Limb (tissue), 2 donors: ENCODE results near the gene ARNT2.
"Not testable (repeated sequence)": the region's sequence is repeated elsewhere in the genome, so short reads cannot be mapped to it uniquely, and the experiment has no call there.

ENCODE experiments used
- DNase-seq, 2 donors: peaks; one replicate each; pipeline ENCODE4 v3.0.0-alpha.2; 2016; ENCODE audit errors: extremely low spot score in 2 of 2

The ARNT2 gene

DNA sequence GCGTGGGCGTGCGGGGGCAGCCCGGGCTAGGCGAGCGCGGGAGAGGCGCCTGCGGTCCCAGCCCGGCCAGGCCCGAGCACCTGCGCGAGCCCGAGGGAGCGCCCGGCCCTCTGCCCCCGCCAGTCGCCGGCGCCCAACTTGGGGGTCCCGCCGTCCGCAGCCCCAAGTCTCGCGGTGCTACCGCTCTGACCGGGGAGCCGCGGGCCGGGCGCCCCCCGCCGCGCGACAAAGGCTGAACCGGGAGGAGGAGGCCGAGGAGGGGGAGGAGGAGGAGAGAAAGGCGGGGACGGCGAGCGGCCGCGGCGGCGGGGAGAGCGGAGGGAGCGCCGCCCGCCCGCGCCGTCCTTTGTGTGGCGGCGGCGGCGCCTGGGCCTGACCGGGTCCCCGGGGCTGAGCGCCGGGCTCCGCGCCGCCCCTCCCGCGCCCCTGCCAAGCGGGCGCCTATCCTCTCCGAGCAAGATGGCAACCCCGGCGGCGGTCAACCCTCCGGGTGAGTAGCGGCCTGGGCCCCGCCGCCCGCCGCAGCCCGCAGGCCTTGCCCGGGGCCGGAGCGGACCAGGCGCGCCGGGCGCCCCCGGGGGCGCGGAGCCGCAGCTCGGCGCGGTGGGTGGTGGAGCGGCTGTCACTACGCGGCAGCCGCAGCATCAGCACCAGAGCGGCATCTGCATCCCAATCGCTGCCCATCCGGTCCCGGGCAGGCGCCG lies at the start of gene ARNT2:
Gene ARNT2 (plus strand): TSS at position 326 of the 704 bp plus-strand sequence. CDS start 134 bp downstream, at position 460.
- DNase-seq: peak; percentile 8 to 82

DNA sequence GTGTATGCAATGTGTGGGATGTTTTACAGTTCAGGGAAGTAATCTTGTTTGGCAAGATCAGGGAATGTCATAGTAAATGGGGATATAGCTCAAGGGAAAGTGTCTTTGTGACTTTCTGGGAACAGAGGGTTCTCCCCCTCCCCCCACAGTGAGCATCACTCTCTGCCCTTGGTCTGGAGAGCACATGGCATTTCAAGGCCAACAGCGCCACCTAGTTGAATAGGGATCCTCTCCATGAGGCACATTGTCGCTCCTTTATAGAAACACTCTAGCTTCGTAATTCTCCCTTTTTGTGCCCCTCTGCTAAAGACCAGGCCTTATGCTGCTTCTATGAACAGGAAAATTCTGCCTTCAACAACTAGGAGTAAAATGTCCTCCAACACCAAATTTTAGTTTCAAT lies 37.1 kb upstream of the ARNT2 start:
- no peak for DNase-seq

DNA sequence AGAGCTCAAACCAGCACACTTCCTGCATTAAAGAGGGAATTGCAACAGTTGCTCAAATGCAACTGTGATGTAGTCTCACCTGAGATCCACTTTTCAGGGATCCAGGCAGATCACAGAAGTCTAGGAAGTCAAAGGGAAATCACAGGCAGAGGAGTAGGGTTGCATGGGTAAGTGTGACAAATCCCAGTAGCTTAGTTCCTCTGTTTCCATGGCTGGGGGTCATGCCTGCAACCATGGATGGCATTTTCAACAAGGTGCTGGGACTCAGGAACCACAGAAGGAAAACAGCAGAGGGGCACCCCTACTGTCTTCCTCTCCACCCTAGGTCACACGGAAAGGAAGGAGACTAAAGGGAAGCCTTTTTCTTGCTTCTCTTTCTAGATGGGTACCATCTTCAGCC lies 36.5 kb upstream of the ARNT2 start:
- DNase-seq: no peak

DNA sequence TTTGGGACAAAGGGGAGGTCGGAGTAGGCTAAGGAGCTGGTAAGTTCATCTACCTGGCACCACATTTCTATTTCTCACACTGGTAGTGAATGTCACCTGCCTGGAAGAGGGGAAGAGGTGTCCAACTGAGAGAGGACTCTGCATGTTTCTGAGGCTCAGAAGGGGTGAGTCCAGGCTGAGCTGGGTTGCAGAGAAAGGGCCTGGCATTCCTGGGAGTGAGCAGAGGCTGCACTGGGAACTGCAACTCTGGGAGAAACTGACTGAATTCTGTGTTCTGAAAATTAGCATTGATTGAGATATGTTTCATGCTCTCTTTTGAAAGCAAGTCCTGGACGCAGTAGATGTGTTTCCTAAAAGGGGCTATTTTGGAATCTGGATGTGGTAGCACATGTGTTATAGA lies 32.3 kb upstream of the ARNT2 start:
- no peak for DNase-seq

DNA sequence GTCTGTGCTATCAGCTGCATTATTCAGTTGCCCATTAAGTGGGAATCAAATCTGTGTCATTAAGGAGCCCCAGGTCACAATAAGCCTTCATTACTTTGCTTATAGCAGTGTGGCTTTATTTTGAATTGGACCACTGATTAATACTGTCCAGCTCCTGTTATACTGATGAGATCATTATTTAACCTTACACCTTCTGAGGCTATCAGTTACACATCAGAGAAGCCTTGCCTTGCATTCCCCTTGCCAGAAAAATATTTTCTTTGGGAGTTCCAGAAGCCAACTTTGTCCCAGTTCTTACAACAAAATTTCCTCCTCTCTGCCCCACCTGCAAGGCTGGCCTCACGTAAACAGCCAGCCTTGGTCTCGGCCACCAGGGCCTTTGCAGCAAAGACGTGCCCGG lies 29.7 kb upstream of the ARNT2 start:
- no peak for DNase-seq

DNA sequence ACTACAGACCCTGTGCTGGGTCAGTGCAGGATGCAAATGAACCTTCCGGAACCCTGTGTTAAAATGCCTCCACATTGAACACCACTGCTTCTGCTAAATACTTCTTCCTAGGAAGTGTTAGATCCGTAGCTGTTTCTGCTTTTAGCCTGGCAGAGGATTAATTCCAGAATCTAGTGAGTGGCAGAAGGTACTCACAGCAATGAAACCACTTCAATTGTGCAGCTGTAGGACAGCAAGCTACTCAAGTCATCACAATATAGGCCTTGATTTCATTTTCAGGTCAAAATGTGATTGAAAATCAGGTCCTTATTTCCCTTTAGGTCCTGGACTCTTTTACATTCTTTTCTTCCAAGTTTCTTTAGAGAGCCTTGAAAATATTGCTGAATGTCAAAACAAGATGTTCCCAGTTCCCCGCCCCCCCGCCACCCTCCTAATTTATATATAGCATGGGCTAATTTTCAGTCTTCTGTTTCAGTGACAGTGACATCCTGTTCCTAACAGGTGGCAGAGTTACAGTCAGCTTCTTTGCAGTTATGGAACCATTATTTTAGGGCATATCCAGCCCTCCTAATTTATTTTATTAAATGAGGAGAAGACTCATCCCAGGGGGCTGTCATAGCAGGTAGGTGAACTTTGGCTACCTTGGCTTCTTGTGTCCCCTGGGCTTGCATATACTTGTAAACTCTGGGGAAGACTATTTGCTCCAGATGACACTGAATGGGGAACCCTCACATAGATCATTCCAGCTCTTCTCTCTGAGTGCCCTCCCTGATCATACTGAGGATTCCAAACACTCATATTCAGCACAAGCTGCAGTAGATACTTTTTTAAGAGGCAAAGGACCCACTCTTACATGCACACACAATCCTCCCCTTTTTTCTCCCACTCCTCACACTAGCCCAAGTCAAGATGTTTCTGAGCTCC lies 28.0 kb upstream of the ARNT2 start:
- DNase-seq: no peak

DNA sequence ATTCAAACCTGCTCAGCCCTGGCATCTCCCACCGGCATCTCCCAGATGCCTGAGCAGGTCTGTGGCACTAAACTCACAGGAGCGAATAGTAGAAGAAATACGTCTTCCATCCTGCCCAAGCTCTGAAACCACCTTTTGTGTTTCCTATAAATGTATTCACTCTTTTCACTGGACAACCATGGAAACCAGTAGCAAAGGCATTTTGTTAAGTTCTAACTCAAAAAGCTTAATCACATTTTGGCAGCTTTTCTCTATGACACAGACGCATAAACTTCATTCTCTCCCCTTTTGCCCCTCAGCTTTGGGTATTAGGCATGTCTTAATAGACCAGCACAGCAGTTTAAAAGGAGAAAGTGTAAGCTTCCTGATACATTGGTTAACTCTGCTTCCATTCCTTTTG lies 24.5 kb upstream of the ARNT2 start:
- no peak for DNase-seq

DNA sequence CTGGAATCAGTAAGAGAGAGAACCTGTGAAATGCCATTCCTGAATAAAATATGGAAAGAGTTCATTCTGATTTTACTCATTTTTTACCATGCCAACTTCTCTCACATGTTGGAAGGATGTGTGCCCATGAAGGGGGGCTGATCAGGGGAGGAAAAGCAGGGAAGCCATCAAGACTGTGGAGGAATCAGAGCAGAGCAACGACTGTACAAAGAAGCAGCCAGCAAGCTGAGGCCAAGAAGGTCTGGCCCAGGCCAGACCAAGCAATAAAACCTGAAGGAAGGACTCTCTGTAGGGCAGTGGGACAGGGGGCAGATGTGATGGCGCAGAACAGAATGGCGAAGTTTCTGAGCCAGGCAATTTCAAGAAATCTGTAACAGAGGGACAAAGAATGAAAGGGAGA lies 24.0 kb upstream of the ARNT2 start:
- DNase-seq: no peak

DNA sequence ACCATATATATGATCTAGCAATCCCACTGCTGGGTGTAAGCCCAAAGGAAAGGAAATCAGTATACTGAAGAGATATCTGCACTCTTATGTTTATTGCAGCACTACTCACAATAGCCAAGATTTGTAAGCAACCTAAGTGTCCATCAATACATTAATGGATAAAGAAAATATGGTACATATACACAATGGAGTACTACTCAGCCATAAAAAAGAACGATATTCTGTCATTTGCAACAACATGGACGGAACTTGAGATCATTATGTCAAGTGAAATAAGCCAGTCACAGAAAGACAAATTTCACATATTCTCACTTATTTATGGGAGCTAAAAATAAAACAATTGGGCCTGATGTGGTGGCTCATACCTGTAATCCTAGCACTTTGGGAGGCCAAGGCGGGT lies 21.9 kb upstream of the ARNT2 start:
- no peak for DNase-seq

DNA sequence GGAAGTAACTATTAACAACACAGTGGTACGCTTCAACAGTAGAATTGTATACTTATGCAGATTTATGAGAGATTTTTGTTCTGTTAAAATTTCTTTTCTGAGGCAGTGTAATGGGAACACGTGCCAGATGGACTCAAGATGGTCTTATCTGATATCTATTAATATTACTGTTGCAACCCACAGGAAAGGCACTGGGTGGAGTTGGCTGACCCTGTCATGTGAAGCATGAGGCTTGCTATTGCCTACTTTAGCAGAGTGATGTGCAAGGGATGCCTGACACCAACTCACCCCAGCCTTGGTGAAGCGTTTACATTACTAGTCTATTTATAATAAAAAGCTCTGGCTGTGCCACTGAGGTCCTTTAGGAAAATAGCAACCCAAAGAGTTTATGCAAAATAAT lies 19.8 kb upstream of the ARNT2 start:
- no peak for DNase-seq

DNA sequence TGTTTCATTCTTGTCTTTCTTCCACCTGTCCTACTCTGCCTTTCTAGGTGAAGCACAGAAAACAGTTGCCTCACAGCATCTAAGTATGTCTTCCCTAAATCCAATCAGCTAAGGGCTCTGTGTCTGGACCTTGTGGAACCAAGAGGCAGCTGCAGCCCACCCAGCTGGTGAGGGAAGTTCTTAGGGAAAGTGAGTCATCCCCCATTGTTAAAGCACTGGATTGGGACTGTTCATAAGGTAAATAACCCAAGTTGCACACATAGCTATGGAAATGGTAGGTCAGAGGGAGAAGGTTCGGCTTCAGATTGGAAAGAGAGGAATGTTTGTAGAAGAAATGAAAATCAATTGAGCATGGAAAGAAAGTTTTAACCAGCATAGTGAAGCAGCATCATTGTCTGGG lies 18.0 kb upstream of the ARNT2 start:
- DNase-seq: no peak

DNA sequence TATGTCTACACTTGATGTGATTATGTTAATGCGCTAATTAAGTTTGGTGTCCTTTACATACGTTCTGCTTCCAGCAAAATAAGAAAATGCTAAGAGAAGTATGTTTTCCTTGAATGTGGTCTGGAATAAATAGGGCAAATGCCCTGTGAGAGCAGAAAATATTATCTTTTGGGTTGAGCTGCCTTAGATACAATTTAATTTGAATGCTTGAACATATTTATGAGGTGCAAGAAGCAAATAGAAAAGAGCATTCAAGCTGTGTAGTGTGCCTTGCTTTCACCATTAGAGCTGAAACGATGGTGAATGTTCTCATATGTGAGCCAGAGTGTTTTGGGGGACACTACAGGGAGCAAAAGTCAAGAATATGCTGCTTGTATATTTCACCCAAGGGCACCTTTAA lies 15.9 kb upstream of the ARNT2 start:
- no peak for DNase-seq

DNA sequence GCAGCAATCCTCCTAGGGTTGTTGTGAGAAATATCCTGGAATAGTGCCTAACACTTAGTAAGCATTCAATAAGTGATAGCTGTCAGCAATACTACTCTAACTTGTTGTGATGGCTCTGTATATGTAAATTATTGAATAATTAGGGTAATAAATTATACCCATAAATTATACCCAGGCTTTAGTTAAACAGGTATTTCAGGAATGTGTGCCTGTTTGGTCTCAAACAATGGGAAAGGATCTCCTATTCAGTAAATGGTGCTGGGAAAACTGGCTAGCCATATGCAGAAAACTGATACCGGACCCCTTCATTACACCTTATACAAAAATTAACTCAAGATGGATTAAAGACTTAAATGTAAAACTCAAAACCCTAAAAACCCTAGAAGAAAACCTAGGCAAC lies 14.8 kb upstream of the ARNT2 start:
- no peak for DNase-seq

DNA sequence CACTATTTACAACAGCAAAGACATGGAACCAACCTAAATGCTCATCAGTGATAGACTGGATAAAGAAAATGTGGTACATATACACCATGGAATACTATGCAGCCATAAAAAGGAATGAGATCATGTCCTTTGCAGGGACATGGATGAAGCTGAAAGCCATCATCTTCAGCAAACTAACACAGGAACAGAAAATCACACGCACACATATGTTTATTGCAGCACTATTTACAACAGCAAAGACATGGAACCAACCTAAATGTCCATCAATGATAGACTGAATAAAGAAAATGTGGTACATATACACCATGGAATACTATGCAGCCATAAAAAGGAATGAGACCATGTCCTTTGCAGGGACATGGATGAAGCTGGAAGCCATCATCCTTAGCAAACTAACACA lies 13.2 kb upstream of the ARNT2 start:
- DNase-seq: not testable (repeated sequence)

DNA sequence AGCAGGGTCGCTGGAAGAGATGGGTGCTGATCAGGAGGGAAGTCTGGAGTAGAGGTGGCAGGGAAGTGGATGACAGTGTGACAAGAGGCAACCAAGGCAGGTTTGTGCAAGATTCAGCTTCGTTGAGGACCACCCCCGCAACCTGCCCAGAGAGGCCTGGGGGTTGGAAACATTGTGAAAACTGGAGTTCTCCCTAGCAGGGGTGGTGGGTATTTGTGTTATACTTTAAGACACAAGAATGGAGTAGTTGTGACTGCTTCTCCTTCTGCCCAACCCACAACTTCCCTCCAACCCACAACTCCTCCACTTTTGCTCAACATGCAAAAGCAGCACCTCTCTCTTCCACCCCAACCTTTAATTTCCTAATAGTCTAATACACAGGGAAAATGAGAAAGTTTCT lies 8.6 kb upstream of the ARNT2 start:
- no peak for DNase-seq

DNA sequence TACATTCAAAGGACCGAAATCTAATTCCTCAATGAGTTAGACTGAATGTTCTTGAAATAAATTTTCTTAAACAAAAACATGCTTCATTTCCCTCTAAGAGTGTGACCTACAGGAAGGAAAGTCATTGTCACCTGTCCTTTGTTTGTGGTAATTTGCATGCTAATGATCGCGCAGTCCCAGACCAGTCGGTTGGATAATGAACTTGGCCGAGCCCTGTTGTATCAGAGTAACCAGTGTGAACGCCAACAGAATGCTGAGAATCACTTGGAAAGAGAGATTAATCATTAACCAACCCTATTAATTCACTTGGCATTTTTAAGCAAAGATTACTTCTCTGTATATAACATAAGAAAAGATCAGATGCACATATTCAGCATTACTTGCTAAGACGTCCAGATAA lies 8.1 kb upstream of the ARNT2 start:
- no peak for DNase-seq

DNA sequence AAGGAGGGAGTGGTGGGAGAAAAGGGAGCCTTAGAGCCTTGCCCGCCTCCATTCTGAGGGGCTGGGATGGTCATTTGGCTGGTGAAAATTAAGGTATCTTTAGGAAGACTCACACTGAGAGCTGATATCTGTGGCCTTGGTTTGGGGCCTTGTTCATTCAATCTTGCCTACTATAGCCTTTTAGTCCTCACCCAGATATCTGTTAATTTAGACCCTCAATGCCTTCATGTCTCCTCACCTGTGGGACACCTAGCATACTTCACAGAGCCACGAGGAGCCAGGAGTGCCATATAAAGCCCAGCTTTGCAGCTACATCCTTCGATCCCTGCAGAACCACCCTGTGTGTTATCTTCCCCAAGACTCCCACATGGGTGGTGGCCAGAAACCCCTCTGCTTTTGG lies 4.7 kb upstream of the ARNT2 start:
- no peak for DNase-seq

DNA sequence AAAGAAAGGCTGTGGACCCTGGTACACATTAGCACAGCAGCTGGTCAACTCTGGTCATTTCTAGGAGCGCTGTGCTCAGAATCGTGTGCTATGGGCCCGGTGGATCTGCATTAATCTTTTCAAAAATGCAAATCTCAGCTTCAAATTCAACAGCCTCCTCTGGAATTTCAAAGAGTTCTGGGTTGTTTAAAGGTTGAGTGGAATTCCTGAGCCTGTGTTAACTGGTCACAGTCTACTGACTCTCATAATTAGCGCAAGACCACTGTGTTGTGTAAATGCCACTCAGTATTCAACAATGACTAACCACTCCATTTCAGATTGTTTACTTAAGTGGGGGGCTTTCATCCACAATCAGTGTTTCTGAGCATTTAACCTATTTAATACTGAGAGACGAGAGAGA lies 2.7 kb upstream of the ARNT2 start:
- no peak for DNase-seq

DNA sequence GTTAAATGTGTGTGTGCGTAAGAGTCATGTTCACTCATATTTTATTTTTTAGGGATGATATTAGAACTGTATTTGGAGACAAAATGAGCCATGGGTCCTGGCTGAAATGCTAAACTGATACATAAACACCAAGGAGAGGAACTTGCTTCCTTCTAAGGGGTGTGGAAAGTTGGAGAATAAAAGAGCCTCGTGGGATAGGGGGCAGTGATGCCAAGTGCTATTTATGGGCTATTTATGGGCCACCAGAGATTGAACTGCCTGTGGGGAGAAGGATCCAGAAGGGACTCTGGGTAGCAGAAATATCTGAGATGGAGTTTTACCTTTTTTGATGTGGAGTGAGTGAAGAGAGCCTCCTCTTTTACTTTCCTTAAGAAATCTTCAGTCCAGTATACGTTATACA lies 1.8 kb upstream of the ARNT2 start:
- DNase-seq: no peak

DNA sequence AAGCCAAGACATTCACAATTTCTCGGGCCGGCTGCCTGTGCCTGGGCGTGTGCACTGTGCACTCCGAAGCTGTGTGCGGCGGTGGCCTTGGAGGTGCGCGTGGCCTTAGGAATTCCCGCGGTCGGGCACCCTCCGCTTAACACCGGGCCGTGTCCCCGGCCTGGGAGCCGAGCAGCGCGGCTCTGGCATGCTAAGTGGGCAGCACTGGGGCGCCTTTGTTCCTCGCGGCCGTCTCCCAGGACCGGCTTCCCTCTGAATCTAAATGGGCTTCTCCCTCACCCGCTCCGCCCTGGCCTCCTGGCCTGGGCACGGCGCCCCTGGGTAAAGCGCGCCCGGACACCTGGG lies 498 bp upstream of the ARNT2 start:
- no peak for DNase-seq

DNA sequence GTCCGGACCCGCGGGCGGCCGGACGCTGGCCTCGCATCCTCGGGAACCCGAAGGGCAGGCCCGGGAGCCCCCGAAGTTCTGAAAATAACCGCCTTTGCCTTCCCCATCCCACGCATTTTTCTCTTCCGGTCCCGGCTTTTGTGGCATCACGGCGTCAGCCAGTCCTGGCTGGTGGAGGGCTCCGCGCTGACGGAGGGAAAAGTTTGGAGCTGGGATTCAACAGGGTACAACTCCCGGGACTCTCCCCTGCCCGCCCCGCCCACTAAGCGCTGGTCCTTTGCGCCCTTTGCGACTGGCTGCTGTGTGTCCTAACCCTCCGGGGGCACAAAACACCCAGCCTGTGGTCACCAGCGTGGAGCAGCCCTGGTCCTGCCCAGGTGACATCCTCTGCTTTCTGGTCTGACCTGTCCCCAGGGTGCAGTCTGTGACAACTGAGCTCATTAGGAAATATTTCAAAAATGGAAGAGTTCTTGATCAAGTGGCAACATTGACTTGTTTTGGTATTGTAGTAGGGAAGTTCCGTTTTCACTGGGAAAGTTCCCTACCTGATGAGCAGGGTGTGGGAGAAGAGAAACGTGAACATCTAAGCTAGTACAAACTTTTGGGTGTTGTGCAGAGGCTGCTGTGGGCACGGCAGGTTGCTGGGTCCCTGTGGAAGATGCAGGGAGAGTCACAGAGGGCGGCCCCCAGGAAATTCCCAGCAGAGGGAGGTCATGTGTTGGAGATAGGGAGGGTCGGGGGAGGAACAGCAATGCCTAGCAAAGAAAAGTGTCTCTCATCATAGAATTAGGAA lies 775 bp downstream of the ARNT2 start:
- peak in 1 of 2 donors; percentile 27 for DNase-seq

DNA sequence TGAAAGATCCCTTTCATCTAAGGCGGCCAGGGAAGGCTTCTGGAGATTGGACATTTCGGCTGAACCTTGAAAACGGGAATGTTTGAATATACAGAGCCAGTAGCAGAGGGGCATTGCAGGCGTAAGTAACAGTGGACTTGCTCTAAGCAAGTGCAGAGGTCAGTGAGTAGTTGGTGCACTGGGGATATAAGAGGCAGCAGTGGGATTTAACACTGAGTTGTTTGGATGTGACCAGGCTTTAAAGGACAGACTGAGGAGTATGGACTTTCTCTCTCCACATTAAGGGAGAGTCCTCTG lies 1.3 kb downstream of the ARNT2 start:
- DNase-seq: no peak
